ENCODE measurements around the gene PHF13. TPM values are rescaled to one million over a fixed set of nuclear protein-coding genes. Genes with fewer than 3 reads are reported as not detected.

The PHF13 gene
- total and polyA plus RNA-seq, 2 donors (not counting 3 experiments of a cell fraction or from before 2014, with no cell fraction given), result 5.6 to 18.6 TPM

- Histone ChIP-seq H3K4me1 (ENCODE audit: control insufficient read depth, extremely low read depth, insufficient read depth, low read length) (peaks cover 5% of the 10 kb centered on the region), H4K20me1 (replicated peaks; ENCODE audit: control insufficient read depth, extremely low read depth, insufficient read depth, low read length) (peaks cover 4% of the 10 kb centered on the region), H3K4me3 (replicated peaks in 1 of 3; ENCODE audit: insufficient read depth in 1 of 3, low read depth in 1 of 3, low read length in 3 of 3) (peak overlapping the region; percentile 53 to 64 (median 56)), H3K79me2 (ENCODE audit: control insufficient read depth, insufficient read depth, low read length) (peaks cover 31% of the 10 kb centered on the region), H3K9me1 (replicated peaks; ENCODE audit: control insufficient read depth, extremely low read depth, insufficient read depth, low read length) (no peaks in the 10 kb centered on the region), H3K36me3 (ENCODE audit: control insufficient read depth in 2 of 2, extremely low read depth in 1 of 2, insufficient read depth in 2 of 2, low read length in 2 of 2) (no peaks in the 10 kb centered on the region), H3K27me3 (ENCODE audit: control insufficient read depth in 2 of 2, insufficient read depth in 2 of 2, low read length in 2 of 2) (no peaks in the 10 kb centered on the region), H3K27ac (ENCODE audit: insufficient read depth, low read depth, low read length) (peak overlapping the region; percentile 32), H3K9me3 (replicated peaks; ENCODE audit: control insufficient read depth, insufficient read depth, low read length) (no peaks in the 10 kb centered on the region), H3K9ac (replicated peaks; ENCODE audit: extremely low read depth, insufficient read depth, low read length) (peak overlapping the region; percentile 50), H2AFZ (ENCODE audit: low read depth, low read length) (peak overlapping the region; percentile 56), H3K4me2 (ENCODE audit: insufficient read depth, low read length) (peak overlapping the region; percentile 49)
- dilution Hi-C loops (cut with MboI; ENCODE audit: extremely low pct_ligation_motif_present, low sequenced_read_pairs), result no loop called here
- DNase-seq (ENCODE audit: low read depth, low spot score) (peak; percentile 68), FAIRE-seq (peak; percentile 83)
- ChIA-PET POLR2A (interaction anchor here (1.3 kb wide), 1 partner anchor 8 kb away, joined by 3 read pairs; no protein-coding TSS in a partner anchor), CTCF (interaction anchor here (0.9 to 1.3 kb wide), 3 partner anchors 9 to 31 kb away, joined by 3 to 4 read pairs (median 3); no protein-coding TSS in a partner anchor)
- BruUV-seq (replicated peaks), result TSS peak; percentile 57
- TF ChIP-seq FOS (IDR thresholded peaks at IDR 0.05; ENCODE audit: borderline replicate concordance, insufficient read depth, low read length) (no peak), EZH2 (IDR thresholded peaks at IDR 0.05; ENCODE audit: borderline replicate concordance, low read depth, low read length, severe bottlenecking) (no peak), GATA2 (IDR thresholded peaks at IDR 0.05; ENCODE audit: insufficient read depth, insufficient read length, low read depth, low read length) (no peak), POLR2A (IDR thresholded peaks at IDR 0.05; ENCODE audit: low read depth, low read length) (no peak), MYC (IDR thresholded peaks at IDR 0.05; ENCODE audit: low read depth, low read length) (no peak)
- TF ChIP-seq, protein P1, sequence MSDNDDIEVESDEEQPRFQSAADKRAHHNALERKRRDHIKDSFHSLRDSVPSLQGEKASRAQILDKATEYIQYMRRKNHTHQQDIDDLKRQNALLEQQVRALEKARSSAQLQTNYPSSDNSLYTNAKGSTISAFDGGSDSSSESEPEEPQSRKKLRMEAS (IDR thresholded peaks at IDR 0.05; ENCODE audit: insufficient read depth, insufficient read length), result no peak
- intact Hi-C loops (cut with micrococcal nuclease), result loop anchor here (1.0 kb wide), 3 partner anchors 10 to 32 kb away; no protein-coding TSS in a partner anchor
Observed at GRCh38 chr1:6612641-6613360, 730 bp upstream of the PHF13 start.
